T-helper 1 cell treated with Interleukin-12 subunit alpha and Interleukin-12 subunit beta and Interleukin-4 antibody, amounts not matched to agents 30 ng/mL and 1 ng/mL, for 36 hours (primary cell): Measurements from ENCODE around the gene PBX3. TPM values are rescaled to one million over a fixed set of nuclear protein-coding genes. Genes with fewer than 3 reads are reported as not detected.

Experiments used
- intact Hi-C: fragments of 100-400 bp; cut with micrococcal nuclease; formaldehyde crosslinking; loops from one replicate; pipeline ENCODE4 v1.15.1; 2024
- total RNA-seq: library from RNA; stranded (reverse); gene quantifications from 2 replicates; pipeline ENCODE4 v1.2.3, GENCODE V29; 2022

Gene PBX3
- total RNA-seq, 1 donor from 2014 or later: 14.6 TPM

DNA sequence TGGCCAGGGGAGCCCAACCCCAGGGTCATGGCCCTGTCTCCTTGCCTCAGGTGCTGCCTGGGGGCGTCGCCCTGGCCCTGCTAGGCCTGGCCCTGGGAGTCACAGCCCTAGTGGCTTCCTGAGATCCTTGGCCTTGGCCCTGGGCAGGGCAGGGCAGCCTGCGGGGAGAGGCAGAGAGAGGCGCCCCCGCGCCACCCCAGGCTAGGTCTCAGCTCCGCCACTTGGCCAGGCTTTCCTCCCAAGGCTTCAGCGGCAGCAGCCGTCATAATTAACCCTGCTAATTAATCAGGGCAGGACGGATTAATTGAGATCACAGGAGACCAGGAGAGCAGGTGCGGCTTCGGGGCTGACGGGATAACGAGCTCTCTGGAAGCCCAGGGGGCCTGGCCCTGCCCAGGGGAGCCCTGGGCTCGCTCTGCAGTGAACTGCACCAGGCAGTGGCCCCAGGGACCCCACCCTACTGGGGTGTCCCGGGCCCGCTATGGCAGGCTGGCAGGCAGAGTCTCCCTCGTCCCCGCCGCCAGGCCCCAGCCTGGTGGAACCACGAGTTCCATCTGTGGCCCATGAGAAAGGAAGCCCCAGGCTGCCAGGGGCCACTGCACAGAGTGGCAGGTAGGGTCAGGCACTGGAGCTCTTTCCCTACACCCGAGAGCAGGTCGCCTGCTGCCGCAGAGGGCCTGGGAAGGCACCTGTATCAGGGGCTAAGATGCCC lies 269.6 kb downstream of the PBX3 start:
- intact Hi-C loops: no loop called here

Other genes with a start within 250 kb of the PBX3 start
- gene MAPKAP1, start 40.2 kb upstream of the PBX3 start, total RNA-seq: 67.1 and 70.4 TPM in 2 replicates